Bronchial epithelial cell (primary cell): ENCODE measurements around the gene EMX1. TPM values are rescaled to one million over a fixed set of nuclear protein-coding genes. Genes with fewer than 3 reads are reported as not detected.

Experiments used
- DNase-seq: peaks from one replicate; pipeline ENCODE4 v3.0.0-alpha.2; 2010; ENCODE audit warnings: low read depth
- FAIRE-seq: peaks from 2 replicates; lab custom pipeline; 2011; peaks lifted over from hg19 to GRCh38; lab: Jason Lieb, UNC
- H3K27me3 ChIP-seq: 2 replicates; pipeline ENCODE4 v1.5.1; 2011; ENCODE audit warnings: low read length; ENCODE audit not compliant: control insufficient read depth, insufficient read depth
- H3K36me3 ChIP-seq: 2 replicates; pipeline ENCODE4 v1.5.1; 2011; ENCODE audit warnings: low read length; ENCODE audit not compliant: control insufficient read depth, insufficient read depth
- H3K4me3 ChIP-seq: 2 replicates; pipeline ENCODE4 v1.5.1; 2011; ENCODE audit warnings: mild to moderate bottlenecking, low read depth, low read length, control low read depth
- total RNA-seq: library from RNA; depleted of rRNA; stranded (reverse); fragments of >200 nt; gene quantifications from 2 replicates; pipeline ENCODE4 v1.2.1, GENCODE V29; 2014
- TF ChIP-seq, protein P1 (sequence below): IDR thresholded peaks from 2 replicates; pipeline ENCODE4 v1.5.1; 2011; ENCODE audit warnings: mild to moderate bottlenecking, moderate library complexity, low read length, control low read depth, inconsistent platforms; ENCODE audit not compliant: insufficient read depth, severe bottlenecking

The EMX1 gene
- total RNA-seq, 1 donor from 2014 or later, result 0.26 TPM

- TF ChIP-seq, protein P1, sequence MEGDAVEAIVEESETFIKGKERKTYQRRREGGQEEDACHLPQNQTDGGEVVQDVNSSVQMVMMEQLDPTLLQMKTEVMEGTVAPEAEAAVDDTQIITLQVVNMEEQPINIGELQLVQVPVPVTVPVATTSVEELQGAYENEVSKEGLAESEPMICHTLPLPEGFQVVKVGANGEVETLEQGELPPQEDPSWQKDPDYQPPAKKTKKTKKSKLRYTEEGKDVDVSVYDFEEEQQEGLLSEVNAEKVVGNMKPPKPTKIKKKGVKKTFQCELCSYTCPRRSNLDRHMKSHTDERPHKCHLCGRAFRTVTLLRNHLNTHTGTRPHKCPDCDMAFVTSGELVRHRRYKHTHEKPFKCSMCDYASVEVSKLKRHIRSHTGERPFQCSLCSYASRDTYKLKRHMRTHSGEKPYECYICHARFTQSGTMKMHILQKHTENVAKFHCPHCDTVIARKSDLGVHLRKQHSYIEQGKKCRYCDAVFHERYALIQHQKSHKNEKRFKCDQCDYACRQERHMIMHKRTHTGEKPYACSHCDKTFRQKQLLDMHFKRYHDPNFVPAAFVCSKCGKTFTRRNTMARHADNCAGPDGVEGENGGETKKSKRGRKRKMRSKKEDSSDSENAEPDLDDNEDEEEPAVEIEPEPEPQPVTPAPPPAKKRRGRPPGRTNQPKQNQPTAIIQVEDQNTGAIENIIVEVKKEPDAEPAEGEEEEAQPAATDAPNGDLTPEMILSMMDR, result peak; percentile 95
- Histone ChIP-seq H3K4me3 (no peak overlapping the region), H3K27me3 (no peaks in the 10 kb centered on the region), H3K36me3 (peaks cover 3% of the 10 kb centered on the region)
- FAIRE-seq (no peak), DNase-seq (peak; percentile 59)
These were observed 24.7 kb upstream of the EMX1 start for GRCh38 chr2:72892506-72893173.

- DNase-seq, result peak; percentile 58
- no peaks in the 10 kb centered on the region for H3K27me3 ChIP-seq
- FAIRE-seq, result no peak
These were observed 23.6 kb upstream of the EMX1 start for GRCh38 chr2:72893594-72894319.

GRCh38 chr2:72894514-72894913 lies 22.8 kb upstream of the EMX1 start:
- TF ChIP-seq, protein P1, result no peak
- H3K27me3 ChIP-seq, result no peaks in the 10 kb centered on the region
- peaks cover 1% of the 10 kb centered on the region for H3K36me3 ChIP-seq
- FAIRE-seq (no peak), DNase-seq (peak; percentile 73)
- H3K4me3 ChIP-seq, result no peak overlapping the region

More at GRCh38 chr2:72893594-72894319, 23.6 kb upstream of the EMX1 start:
- TF ChIP-seq, protein P1, result peak; percentile 82
- Histone ChIP-seq H3K36me3 (peaks cover 3% of the 10 kb centered on the region), H3K4me3 (no peak overlapping the region)

DNA sequence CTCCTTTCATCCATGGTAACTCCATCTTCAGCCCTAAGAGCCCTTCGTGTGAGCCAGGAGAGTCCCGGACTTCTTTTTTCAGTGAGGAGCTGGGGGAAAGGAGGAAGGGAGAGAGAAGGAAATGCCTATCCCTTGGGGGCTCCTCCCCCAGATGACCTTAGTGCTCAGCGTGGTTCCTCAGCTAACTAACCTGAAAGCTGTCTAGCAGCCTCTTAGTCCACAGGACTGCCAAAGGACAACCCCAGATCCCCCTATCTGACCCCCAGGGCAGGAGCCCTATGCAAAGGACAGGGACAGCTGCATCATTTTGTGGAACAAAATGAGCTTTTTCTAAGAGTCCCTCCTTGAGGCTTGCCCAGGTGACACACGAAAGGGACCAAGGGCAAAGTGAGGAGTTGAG lies 22.2 kb upstream of the EMX1 start:
- DNase-seq (no peak), FAIRE-seq (no peak)
- Histone ChIP-seq H3K36me3 (peaks cover 1% of the 10 kb centered on the region), H3K27me3 (no peaks in the 10 kb centered on the region), H3K4me3 (no peak overlapping the region)
- TF ChIP-seq, protein P1, result no peak

GRCh38 chr2:72895759-72896281 lies 21.5 kb upstream of the EMX1 start:
- FAIRE-seq (no peak), DNase-seq (peak; percentile 51)
- Histone ChIP-seq H3K36me3 (peaks cover 1% of the 10 kb centered on the region), H3K27me3 (peaks cover under 1% of the 10 kb centered on the region), H3K4me3 (no peak overlapping the region)
- TF ChIP-seq, protein P1, result no peak
